ENCODE measurements around the gene RBBP7.

Gene RBBP7

DNA sequence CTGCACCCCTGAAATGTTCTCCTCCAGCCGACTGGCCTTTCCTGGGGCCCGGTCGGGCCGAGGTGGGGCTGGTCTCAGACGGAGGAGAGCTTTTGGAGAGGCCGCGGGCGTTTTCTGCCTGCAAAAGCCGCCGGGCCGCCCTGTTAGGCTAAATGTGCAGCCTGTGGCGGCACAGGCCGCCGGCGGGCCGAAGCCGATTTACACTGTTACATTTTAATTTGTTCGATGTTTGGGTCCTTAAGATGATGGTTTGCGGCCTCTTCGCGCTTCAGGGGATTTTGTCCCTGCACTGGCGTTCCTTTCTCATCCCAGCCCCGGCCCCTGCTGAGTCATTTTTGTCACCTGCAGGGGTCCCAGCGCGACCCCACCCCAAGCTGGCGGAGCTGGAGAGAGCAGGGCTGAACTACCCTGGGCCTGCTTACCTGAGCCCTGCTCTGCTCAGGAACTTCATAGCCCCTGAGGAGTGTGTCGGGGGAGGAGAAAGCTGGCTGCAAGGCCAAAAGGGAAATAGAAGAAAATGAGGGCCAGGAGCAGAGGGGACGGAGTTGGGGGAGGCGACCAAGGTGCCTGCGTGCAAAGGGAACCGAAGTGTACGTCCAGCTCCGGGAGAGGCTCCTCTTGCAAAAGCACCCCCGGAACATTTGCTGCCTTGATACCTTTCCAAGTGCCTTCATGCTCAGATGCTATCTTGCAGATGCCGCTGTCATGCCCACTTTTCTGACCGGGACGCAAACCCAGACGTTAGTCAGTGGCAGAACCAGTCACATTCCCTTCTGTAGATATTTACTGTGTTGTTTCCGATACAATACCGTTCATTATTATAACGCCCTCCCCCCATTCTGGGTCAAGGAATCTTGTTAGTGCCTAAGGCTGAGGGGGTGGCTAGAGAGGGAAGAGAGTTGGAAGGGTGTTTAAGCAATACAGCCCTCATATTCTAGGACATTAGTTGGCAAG, 977 bp upstream of the RBBP7 start:
- Histone ChIP-seq H3K27ac (peak overlapping the region; percentile 95), H3K4me1 (ENCODE audit: low read depth, poor library complexity, severe bottlenecking) (peaks cover 29% of the 10 kb centered on the region), H3K36me3 (ENCODE audit: insufficient read depth) (no peaks in the 10 kb centered on the region), H3K79me2 (ENCODE audit: insufficient read depth, low read depth) (peaks cover 35% of the 10 kb centered on the region), H3K9ac (peak overlapping the region; percentile 96), H3K27me3 (ENCODE audit: insufficient read depth, low read depth) (no peaks in the 10 kb centered on the region), H2AFZ (ENCODE audit: low read depth) (peak overlapping the region; percentile 78), H3K4me3 (IDR thresholded peaks at IDR 0.05; ENCODE audit: insufficient read depth, low read depth, low read length) (peak overlapping the region; percentile 29), H4K20me1 (ENCODE audit: insufficient read depth) (peaks cover 3% of the 10 kb centered on the region; the same call in 1 of the 2 replicates), H3K4me2 (peak overlapping the region; percentile 76)
- TF ChIP-seq, protein P1, sequence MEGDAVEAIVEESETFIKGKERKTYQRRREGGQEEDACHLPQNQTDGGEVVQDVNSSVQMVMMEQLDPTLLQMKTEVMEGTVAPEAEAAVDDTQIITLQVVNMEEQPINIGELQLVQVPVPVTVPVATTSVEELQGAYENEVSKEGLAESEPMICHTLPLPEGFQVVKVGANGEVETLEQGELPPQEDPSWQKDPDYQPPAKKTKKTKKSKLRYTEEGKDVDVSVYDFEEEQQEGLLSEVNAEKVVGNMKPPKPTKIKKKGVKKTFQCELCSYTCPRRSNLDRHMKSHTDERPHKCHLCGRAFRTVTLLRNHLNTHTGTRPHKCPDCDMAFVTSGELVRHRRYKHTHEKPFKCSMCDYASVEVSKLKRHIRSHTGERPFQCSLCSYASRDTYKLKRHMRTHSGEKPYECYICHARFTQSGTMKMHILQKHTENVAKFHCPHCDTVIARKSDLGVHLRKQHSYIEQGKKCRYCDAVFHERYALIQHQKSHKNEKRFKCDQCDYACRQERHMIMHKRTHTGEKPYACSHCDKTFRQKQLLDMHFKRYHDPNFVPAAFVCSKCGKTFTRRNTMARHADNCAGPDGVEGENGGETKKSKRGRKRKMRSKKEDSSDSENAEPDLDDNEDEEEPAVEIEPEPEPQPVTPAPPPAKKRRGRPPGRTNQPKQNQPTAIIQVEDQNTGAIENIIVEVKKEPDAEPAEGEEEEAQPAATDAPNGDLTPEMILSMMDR (conservative IDR thresholded peaks at IDR 0.05; ENCODE audit: low read depth, low read length) = no peak

DNA sequence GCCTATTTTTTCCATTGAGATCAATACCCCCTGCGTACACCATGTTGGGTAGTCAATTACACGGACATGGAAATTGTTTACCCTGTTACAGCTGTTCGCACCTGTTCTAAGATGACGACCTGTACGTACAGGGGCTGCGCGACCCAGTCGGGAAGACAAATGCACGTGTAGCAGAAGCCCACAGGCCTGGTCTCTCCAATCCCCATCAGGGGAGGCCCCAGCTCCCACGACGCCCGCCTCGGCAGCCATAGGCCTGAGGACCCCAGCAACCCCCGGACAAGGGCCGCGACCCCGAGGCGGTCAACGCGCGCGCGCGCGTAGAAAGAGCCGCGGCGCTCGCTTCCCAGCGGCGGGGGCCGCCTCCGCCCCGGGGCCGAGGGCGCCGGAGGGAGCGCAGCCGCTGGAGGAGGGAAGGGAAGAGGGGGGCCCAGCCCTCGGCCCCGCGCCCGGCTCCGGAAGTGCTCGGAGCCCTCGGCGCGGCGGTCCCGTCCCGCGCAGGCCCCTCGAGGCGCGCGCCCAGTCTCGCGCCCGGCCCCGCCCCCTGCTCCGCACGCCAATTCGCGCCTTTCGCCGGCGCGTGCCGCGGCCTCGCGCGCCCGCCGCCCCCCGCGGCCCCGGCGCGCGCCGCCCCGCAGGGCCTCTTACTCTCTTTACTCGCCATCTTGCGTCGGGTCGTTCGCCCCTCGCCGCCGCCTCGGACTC, 618 bp downstream of the RBBP7 start:
- peaks cover 51% of the 10 kb centered on the region for H3K79me2 ChIP-seq (ENCODE audit: insufficient read depth, low read depth)
- H3K9ac ChIP-seq = peak overlapping the region; percentile 83; the same call in 1 of the 2 replicates
- TF ChIP-seq, protein P1 (conservative IDR thresholded peaks at IDR 0.05; ENCODE audit: low read depth, low read length) = no peak
- peak overlapping the region; percentile 52 for H3K4me2 ChIP-seq
- peak overlapping the region; percentile 57; the same call in 1 of the 2 replicates for H2AFZ ChIP-seq (ENCODE audit: low read depth)
- no peak overlapping the region for H3K4me3 ChIP-seq (IDR thresholded peaks at IDR 0.05; ENCODE audit: insufficient read depth, low read depth, low read length)
- H3K36me3 ChIP-seq (ENCODE audit: insufficient read depth) = no peaks in the 10 kb centered on the region
- no peaks in the 10 kb centered on the region for H3K27me3 ChIP-seq (ENCODE audit: insufficient read depth, low read depth)
- H3K4me1 ChIP-seq (ENCODE audit: low read depth, poor library complexity, severe bottlenecking) = peaks cover 29% of the 10 kb centered on the region
- peak overlapping the region; percentile 95 for H3K27ac ChIP-seq
- H4K20me1 ChIP-seq (ENCODE audit: insufficient read depth) = peaks cover 3% of the 10 kb centered on the region; the same call in 1 of the 2 replicates

DNA sequence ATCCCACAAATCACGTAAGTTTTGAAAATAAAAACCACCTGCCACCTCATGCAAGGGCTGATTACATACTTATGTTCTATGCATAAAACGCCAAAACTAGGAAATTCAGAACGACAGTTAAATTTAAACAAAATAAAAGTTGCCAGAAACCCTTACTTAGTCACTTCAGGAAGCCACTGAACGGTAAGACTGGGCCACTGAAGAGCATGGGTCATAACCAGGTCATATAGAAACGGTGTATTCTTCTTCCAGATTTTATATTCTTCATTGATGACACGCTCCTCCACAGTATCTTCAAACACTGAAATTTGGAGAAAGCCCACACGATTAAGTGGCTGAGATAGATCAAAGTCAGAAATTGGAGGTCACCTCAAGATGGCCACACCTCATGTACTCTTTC, 1.2 kb downstream of the RBBP7 start:
- H3K27ac ChIP-seq = peak overlapping the region; percentile 45; the same call in 1 of the 2 replicates
- peaks cover 29% of the 10 kb centered on the region for H3K4me1 ChIP-seq (ENCODE audit: low read depth, poor library complexity, severe bottlenecking)
- peaks cover 57% of the 10 kb centered on the region for H3K79me2 ChIP-seq (ENCODE audit: insufficient read depth, low read depth)
- no peak overlapping the region for H2AFZ ChIP-seq (ENCODE audit: low read depth)
- H3K4me2 ChIP-seq = peak overlapping the region; percentile 52
- peaks cover 3% of the 10 kb centered on the region; the same call in 1 of the 2 replicates for H4K20me1 ChIP-seq (ENCODE audit: insufficient read depth)
- H3K27me3 ChIP-seq (ENCODE audit: insufficient read depth, low read depth) = no peaks in the 10 kb centered on the region
- H3K4me3 ChIP-seq (IDR thresholded peaks at IDR 0.05; ENCODE audit: insufficient read depth, low read depth, low read length) = no peak overlapping the region
- no peaks in the 10 kb centered on the region for H3K36me3 ChIP-seq (ENCODE audit: insufficient read depth)
- TF ChIP-seq, protein P1 (conservative IDR thresholded peaks at IDR 0.05; ENCODE audit: low read depth, low read length) = no peak
- peak overlapping the region; percentile 64; the same call in 1 of the 2 replicates for H3K9ac ChIP-seq

DNA sequence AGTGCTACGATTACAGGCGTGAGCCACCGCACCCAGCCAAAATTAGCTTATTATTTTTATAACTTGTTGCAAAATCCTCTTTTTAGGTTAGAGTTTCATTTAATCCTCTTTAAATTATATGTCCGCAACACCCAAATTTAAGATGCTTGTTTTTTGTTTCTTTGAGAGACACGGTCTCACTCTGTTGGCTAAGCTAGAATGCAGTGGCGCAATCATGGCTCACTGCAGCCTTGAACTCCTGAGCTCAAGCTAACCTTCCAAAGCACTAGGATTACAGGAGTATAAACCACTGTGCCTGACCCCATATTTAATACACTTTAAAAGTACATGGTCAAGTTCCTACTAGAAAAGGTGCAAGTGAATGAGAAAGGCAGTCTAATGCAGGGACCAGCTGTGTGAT, 2.2 kb downstream of the RBBP7 start:
- Histone ChIP-seq H3K4me2 (peak overlapping the region; percentile 52), H3K36me3 (ENCODE audit: insufficient read depth) (no peaks in the 10 kb centered on the region), H3K79me2 (ENCODE audit: insufficient read depth, low read depth) (peaks cover 67% of the 10 kb centered on the region), H3K4me1 (ENCODE audit: low read depth, poor library complexity, severe bottlenecking) (peaks cover 29% of the 10 kb centered on the region), H2AFZ (ENCODE audit: low read depth) (no peak overlapping the region), H4K20me1 (ENCODE audit: insufficient read depth) (peaks cover 11% of the 10 kb centered on the region), H3K4me3 (IDR thresholded peaks at IDR 0.05; ENCODE audit: insufficient read depth, low read depth, low read length) (no peak overlapping the region), H3K9ac (peak overlapping the region; percentile 64; the same call in 1 of the 2 replicates), H3K27ac (no peak overlapping the region), H3K27me3 (ENCODE audit: insufficient read depth, low read depth) (no peaks in the 10 kb centered on the region)
- TF ChIP-seq, protein P1 (conservative IDR thresholded peaks at IDR 0.05; ENCODE audit: low read depth, low read length) = no peak

All from KMS-11 (cell line).